GM18861 (cell line): ENCODE results near the gene TRIM46.
"Not testable (repeated sequence)": the region's sequence is repeated elsewhere in the genome, so short reads cannot be mapped to it uniquely, and the experiment has no call there.

Experiments
- ATAC-seq: cut with Tn5 transposase; IDR thresholded peaks from one replicate; pipeline ENCODE4 v1.9.1; 2021; ENCODE audit not compliant: unreplicated experiment

TRIM46 gene

DNA sequence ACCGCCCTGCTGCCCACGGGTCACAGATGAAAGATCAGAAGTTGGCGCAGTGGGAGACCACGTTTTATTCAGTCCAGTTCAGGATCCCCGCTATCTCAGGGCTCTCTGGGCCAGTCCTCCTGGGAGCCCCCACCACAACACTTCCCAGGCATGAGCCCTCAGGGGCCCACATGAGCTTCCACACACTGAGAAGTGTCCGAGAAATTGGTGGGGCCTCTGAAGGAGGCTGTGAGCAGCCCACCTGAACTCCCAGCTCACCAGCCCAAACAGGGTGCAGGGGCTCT is 12.1 kb downstream of the TRIM46 start:
- ATAC-seq, result no peak

DNA sequence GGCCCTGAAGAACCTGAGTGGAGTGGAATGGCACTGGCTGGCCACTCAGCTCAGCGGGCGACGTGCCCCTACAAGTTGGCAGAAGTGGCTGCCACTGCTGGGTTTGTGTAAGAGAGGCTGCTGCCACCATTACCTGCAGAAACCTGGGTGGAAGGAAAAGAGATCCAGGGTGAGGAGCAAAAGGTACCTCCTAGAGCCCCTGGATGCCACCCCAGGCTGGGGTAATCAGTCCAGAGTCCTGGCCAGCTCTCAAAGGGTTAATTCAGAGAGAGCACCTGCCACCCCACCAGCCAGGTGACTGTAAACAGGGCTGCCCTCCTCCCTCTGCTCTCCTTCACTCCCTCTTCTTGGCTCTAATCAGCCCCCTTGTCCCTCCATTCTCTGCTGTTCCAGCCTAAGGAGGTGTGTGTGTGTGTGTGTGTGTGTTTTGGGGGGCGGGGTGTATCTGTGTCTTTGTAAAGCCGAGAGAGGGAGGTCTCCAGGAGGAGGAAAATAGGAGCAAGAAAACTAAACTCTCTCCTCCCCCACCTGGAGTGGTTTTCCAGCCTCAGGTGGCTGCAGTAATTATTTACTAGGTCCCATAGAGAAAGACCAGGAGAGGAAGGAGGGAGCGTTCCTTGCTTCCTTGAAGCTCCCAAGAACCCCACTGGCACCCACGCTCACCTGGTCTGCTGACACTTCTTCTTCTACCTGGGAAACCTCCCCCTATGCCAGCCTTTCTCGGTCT is 12.6 kb downstream of the TRIM46 start:
- no peak for ATAC-seq

GRCh38 chr1:155186794-155187455 is 13.3 kb downstream of the TRIM46 start:
- no peak for ATAC-seq

- ATAC-seq, result no peak
These were observed 13.8 kb downstream of the TRIM46 start for GRCh38 chr1:155187456-155187891.

DNA sequence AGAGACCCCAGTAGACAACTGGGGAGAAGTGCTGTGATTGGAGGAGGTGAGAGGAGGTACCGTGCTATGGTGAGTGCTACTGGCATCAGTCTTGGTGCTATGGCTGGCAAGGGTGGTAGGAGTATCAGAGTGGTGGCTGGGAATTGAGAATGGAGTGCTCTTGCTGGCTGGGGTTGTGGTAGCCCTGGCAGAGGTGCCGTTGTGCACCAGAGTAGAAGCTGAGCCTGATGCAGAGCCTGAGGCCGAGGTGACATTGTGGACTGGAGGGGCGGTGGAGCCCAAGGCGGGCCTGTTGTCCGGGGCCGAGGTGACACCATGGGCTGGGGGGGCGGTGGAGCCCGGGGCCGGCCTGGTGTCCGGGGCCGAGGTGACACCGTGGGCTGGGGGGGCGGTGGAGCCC is 14.6 kb downstream of the TRIM46 start:
- no peak for ATAC-seq

GRCh38 chr1:155189926-155190325 is 16.3 kb downstream of the TRIM46 start:
- not testable (repeated sequence) for ATAC-seq

- ATAC-seq, result no peak
These were observed 18.3 kb downstream of the TRIM46 start for GRCh38 chr1:155191904-155192303.

DNA sequence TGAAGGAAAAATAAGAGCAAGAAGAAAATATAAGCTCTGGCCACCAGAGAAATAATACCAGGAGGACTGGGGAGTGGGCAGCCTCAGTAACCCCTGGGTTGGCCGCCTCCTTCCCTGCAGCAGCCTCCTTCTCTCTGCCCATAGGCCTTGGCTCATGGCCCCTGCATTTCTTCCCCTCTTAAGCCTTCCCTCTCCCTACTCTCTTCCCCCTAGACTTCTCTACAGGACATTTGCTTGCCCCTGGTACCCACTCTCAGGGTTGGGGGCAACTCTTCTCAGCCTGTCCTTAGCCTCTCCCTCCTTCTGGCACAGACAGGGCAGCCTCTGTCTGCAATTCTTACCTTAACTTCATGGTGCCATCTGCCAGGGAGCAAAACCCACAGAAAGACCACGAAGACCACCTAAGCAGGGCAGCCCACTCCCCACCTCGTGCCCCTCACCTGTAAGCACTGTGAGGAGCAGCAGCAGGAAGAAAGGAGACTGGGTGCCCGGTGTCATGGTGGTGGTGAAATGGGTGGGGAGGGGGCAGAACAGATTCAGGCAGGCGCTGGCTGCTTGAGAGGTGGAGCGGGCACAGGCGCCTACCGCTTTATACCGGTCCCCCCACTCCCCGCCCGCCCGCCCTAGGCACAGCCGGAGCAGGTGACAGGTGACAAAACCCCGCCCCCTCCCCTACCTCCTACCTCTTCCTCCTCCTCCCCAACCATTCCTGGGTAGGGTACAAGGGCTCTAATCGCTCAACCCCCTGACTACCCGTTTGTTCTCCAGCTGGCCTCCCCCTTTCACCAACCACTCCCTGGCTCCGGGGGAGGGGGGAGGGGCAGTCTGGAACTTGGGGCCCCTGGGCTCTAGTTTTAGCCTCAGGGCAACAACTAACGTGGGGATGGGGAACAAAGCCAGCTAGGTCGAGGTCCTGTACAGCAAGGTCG is 19.0 kb downstream of the TRIM46 start:
- no peak for ATAC-seq

GRCh38 chr1:155193275-155193990 is 19.8 kb downstream of the TRIM46 start:
- ATAC-seq, result peak; percentile 53

DNA sequence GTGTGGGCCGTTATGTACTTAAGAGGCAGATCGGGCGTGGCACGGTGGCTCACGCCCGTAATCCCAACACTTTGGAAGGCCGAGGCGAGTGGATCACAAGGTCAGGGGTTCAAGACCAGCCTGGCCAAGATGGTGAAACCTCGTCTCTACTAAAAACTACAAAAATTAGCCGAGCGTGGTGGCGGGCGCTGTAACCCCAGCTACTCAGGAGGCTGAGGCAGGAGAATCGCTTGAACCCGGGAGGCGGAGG is 20.3 kb downstream of the TRIM46 start:
- not testable (repeated sequence) for ATAC-seq

DNA sequence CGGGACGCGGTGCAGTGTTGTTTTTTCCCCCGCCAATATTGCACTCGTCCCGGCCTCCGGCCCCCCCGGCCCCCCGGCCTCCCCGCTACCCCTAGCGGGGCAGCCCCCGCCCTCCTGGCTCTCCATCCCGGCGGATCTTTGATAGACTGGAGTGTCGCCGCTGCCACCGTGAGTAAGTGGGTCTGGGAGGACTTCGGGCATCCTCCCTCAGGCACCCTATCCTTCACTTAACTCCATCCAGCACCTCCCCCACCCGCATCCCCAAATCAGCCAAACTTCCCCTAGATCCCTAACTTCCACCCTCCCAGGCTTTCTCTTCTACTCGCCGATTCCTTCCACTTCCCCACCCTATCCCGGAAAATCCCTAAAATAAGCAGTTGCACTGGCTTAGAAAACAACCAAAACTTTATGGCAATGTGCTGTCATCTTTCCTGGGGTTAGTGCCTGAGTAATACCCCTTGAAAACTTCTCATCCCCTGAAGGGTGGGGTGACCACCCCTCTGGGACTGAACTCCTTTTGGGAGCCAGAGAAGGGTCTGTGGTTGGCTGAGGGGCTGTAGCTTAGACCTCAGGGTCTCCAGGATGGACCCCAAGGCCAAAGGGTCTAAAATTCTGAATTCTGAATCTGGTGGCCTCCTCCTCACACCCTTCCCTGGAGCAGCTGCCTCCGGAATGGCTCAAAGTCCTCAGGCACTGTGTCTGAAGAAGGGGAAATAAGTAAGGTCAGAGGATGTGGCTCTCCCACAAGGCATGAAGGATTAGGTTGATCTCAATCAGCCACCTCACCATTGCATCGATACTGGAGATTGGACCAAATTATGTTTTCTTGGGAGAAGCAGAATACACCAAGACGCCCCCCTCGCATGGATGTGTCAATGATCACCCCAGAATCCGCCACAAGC is 21.8 kb downstream of the TRIM46 start:
- ATAC-seq, result no peak

- no peak for ATAC-seq
These were observed 22.6 kb downstream of the TRIM46 start for GRCh38 chr1:155196103-155196892.

- ATAC-seq, result no peak
These were observed 23.4 kb downstream of the TRIM46 start for GRCh38 chr1:155196893-155197638.

DNA sequence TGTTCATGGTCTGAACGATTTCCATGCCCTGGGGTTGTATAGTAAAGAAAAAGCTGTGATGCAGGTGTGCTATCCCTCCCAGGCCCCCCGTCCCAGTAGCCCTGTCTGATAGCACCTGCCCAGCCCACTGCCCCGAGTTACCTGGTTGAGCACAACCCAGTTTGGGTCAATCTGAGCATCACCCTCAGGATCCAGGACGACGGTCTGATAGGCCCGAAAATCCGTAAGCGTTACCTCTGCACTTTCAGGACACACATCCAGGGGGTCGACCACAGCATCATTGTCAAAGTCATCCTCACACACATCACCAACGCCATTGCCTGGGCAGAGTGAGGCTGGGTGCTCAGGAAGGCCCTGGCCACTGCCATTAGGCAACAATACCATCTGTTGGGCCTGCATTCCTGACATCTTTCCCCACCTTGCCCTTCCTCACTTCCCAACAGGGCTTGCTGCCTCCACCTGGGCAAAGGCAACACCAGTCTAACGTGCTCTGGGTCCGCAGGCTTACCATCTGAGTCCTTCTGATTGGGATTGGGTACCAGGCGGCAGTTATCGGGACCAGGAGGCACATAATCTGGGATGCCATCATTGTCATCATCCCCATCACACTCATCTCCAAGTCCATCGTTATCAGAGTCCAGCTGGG is 24.4 kb downstream of the TRIM46 start:
- ATAC-seq, result no peak

- ATAC-seq, result no peak
These were observed 24.9 kb downstream of the TRIM46 start for GRCh38 chr1:155198547-155198906.

GRCh38 chr1:155199792-155200191 is 26.1 kb downstream of the TRIM46 start:
- ATAC-seq, result no peak

GRCh38 chr1:155200920-155201319 is 27.3 kb downstream of the TRIM46 start:
- no peak for ATAC-seq

GRCh38 chr1:155202198-155202597 is 28.5 kb downstream of the TRIM46 start:
- ATAC-seq, result no peak
